ENCODE results near the gene WDR45B.

WDR45B gene

DNA sequence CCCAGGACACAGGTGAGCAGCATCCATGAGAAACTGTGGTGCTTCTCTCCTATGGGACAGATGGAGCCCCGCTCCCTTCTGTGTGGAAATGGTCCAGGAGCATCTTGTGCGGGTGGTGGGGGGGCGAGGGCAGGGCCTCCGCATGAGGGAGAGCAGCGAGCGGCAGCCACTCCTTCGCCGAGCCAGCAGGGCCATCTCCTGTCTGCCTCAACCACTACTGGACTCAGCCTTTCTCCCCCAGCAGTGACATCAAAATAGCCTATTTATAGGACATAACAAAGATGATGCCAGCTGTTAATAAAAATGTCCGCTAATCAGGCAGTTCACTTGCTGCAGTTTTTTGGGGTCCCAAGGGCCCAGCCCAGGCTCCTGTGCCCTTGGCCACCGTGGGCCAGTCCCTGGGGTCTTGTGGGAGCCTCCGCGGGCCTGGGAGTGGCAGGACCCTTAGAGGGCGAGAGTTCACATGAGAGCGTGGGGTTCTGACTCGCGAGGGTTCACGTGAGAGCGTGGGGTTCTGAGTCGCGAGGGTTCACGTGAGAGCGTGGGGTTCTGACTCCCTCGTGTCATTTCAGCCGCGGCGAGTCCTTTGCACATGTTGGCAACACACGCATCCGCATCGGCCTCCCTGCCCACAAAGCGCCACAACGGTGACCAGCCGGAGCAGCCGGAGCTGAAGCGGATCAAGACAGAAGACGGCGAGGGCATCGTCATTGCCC is 47.4 kb downstream of the WDR45B start:
- DNase-seq (ENCODE audit: low read depth, low spot score): no peak

DNA sequence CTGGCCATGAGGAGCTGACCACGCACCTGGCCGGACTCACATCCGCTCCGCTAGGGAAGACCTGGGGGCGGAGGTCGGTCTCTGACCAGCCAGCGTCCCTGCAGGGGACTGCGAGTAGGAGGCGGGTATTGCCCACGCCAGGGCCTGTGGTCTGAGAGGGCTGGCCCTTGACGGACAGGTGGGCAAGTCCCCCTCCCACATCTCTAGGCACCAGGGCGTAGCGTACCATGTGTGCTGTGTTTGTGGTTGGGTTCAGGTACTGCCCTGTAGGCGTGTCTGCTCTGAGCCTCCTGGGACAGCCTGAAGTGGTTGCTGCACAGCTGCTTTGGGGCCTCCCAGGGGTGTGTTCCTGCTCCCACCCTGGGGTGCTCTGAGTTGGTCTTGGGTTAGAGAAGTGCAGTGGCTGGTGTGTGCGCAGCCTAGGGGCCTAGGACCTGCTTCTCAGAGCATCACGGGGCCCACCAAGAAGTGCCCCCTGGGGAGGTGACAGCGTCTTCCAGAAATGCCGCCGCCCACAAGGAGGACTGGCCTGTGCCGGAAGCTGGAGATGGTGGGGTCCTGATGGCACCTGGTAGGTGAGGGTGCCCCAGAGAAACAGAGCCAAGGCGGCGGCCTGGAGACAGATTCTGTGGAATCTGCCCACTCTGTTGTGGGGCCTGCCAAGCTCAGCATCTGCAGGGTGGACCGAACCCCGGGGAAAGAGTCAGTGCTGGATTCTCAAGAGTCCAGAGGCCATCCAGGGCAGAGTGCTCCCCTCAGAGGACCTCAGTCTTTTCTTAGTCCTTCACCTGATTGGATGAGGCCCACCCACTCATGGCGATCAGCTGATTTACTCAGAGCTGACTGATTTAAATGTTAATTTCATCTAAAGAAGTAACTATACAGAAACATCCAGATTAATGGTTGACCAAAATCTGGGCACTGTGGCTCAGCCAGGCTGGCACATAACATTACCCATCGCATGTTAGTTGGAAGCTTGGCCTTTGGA is 48.3 kb downstream of the WDR45B start:
- no peak for DNase-seq (ENCODE audit: low read depth, low spot score)

GRCh38 chr17:82598256-82599119 is 49.8 kb downstream of the WDR45B start:
- DNase-seq (ENCODE audit: low read depth, low spot score): no peak

- DNase-seq (ENCODE audit: low read depth, low spot score): no peak
These were observed 51.2 kb downstream of the WDR45B start for GRCh38 chr17:82596837-82597672.

DNA sequence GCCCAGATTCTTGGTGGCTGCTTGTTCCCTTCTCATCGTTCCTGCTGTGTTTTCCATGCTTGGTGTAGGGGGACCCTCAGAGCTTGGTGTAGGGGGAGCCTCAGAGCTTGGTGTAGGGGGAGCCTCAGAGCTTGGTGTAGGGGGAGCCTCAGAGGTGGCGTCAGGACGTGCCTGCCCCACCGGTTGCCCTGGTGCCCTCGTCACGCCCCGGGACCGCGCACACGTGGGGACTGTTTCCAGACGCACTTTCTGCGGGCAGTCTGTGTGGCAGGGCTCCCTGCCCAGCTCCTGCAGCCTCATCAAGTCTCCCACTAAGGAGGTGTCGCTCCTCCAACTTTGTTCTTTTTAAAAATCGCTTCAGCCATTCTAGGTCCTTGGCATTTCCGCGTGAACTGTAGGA is 51.9 kb downstream of the WDR45B start:
- no peak for DNase-seq (ENCODE audit: low read depth, low spot score)

GRCh38 chr17:82595893-82596292 is 52.4 kb downstream of the WDR45B start:
- no peak for DNase-seq (ENCODE audit: low read depth, low spot score)

GRCh38 chr17:82594571-82594970 is 53.7 kb downstream of the WDR45B start:
- no peak for DNase-seq (ENCODE audit: low read depth, low spot score)

DNA sequence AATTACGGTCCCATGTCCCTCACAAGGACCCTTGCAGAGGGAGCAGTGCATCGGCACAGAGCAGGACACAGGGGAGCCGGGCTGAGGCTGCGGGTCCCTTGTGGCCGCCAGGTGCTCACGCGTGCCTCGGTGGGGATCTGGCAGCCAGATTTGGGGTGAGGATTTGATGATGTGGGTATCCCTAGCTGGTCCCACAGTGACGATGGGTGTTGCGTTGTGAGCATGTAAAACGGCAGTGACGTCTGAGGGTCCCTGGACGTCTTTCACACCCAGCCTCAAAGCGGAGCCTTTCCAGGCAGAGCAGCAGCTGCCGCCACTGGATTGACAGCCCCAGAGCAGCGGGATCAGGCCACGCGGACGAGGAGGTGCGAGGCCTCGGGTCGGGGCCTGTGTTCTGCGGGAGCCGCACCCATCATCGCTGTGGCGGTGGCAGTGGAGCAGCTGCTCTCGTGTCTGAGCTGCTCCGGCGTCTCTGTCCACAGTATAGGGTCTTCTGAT is 54.6 kb downstream of the WDR45B start:
- no peak for DNase-seq (ENCODE audit: low read depth, low spot score)

DNA sequence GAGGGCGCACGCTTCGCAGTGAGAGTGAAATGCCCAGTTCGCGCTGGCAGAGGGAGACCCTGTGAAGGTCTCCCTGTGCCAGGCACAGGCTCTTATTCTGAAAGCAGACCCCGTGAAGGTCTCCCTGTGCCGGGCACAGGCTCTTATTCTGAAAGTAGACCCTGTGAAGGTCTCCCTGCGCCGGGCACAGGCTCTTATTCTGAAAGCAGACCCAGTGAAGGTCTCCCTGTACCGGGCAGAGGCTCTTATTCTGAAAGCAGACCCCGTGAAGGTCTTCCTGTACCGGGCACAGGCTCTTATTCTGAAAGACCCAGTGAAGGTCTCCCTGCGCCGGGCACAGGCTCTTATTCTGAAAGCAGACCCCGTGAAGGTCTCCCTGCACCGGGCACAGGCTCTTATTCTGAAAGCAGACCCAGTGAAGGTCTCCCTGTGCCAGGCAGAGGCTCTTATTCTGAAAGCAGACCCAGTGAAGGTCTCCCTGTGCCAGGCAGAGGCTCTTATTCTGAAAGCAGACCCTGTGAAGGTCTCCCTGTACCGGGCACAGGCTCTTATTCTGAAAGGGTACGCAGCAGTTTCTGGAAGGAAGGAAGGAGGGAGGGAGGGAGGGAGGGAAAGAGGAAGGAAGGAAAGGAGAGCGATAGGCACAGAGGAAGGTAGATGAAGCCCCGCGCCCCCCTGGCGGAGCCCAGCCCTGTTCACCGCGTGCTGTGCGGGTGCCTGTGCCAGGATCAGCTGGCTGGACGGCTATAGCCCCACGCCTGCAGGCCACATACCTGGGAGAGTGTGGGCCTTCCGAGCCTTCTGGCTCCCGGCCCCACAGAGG is 55.3 kb downstream of the WDR45B start:
- DNase-seq (ENCODE audit: low read depth, low spot score): peak; percentile 48

- no peak for DNase-seq (ENCODE audit: low read depth, low spot score)
These were observed 55.9 kb downstream of the WDR45B start for GRCh38 chr17:82592289-82592766.

- DNase-seq (ENCODE audit: low read depth, low spot score): no peak
These were observed 57.2 kb downstream of the WDR45B start for GRCh38 chr17:82590881-82591539.

- DNase-seq (ENCODE audit: low read depth, low spot score): no peak
These were observed 58.0 kb downstream of the WDR45B start for GRCh38 chr17:82590216-82590615.

DNA sequence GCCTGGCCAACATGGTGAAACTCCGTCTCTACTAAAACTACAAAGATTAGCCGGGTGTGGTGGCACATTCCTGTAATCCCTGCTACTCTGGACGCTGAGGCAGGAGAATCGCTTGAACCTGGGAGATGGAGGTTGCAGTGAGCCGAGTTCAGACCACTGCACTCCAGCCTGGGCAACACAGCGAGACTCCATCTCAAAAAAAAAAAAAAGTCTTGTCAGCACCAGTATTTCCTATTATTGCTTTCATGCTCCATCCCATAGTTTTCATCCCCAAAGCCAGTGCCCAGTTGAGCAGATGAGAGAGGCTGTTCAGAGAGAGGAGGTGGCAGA is 58.4 kb downstream of the WDR45B start:
- DNase-seq (ENCODE audit: low read depth, low spot score): no peak

DNA sequence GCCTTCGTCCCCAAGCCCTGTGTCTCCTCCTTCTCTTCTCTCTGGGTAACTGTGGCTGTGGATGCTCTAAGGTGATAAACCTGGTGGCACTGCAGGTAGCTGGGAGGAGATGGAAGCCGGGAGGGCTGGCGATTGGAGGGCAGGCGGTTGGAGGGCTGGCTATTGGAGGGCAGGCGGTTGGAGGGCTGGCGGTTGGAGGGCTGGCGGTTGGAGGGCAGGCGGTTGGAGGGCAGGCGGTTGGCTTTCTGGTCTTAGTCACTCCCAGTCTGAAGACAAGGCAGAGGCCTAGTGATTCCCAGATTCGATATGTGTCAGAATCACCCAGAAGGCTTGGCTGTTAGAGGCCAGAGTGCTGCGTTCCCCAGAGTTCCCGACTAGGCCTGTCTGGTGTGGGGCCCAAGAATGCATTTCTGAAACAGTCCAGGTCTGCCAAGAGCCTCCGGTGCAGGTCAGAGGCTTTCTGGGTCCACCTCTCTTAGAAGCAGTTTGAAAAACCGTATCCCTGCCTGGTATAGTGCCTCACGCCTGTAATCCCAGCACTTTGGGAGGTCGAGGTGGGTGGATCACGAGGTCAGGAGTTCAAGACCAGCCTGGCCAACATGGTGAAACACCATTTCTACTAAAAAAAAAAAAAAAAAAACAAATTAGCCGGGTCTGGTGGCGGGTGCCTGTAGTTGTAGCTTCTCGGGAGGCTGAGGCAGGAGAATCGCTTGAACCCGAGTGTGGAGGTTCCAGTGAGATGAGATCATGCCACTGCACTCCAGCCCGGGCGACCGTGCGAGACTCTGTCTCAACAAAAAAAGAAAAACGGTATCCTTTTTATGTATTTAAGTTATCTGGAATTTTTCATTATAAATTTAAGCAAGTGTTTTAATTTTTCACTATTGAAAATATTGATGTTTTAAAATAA is 59.7 kb downstream of the WDR45B start:
- DNase-seq (ENCODE audit: low read depth, low spot score): no peak

DNA sequence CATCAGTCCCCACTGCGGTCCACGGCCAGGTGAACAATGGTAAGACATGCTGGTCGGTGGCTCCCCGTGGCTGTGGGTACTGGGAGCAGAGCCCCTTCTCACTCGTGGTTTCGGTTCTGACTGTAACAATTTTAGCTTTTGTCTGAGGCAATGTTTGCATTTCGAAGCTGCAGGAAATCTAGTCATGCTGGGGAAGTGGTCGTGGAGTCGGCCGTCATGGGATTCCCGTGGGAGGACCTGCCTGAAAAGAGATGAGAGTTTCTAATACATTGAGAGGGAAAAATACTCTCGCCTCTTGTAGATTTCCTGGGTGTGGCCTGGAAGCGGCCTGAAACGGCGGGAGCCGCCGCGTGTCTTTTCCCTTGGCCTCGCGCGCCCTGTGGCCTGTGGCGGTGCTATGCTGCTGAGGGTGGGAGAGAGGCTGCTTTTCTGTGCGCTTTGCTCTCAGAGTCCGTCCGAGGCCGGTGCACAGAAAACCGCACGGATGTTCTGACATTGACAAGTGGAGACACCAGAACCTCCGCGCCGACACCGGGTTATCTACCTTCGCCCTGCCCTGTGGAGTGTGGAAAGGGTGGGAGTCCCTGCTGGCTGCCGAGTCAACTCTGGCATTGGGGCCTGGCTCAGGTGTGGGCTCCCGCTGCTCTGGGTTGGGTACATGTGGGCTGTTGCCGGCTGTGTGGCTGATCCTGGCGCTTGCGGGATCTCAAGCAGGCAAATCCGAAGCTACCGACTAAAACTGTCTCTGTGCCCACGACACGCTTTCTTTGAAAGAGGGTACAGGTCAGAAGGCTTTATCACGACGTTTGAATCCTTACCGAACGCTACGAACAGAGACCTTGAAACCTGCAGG is 60.8 kb downstream of the WDR45B start:
- no peak for DNase-seq (ENCODE audit: low read depth, low spot score)

GRCh38 chr17:82586576-82587233 is 61.5 kb downstream of the WDR45B start:
- no peak for DNase-seq (ENCODE audit: low read depth, low spot score)

Measured in iPS DF 19.7 (cell line).